ENCODE results near the gene EVI5. TPM values are rescaled to one million over a fixed set of nuclear protein-coding genes. Genes with fewer than 3 reads are reported as not detected.

The EVI5 gene
- polyA plus RNA-seq, 1 experiment: 28.5 TPM

GRCh38 chr1:92554216-92554615, 230.7 kb downstream of the EVI5 start:
- CTCF ChIA-PET: interaction anchor here (0.6 kb wide), 1 partner anchor 34 kb away, joined by 3 read pairs; no protein-coding TSS in a partner anchor
- POLR2A ChIA-PET: no interaction called here
- no peak overlapping the region for H3K4me3 ChIP-seq (ENCODE audit: low read depth, low read length)
- H3K27me3 ChIP-seq (ENCODE audit: control insufficient read depth, insufficient read depth, low read length): no peaks in the 10 kb centered on the region
- TF ChIP-seq, protein P1, sequence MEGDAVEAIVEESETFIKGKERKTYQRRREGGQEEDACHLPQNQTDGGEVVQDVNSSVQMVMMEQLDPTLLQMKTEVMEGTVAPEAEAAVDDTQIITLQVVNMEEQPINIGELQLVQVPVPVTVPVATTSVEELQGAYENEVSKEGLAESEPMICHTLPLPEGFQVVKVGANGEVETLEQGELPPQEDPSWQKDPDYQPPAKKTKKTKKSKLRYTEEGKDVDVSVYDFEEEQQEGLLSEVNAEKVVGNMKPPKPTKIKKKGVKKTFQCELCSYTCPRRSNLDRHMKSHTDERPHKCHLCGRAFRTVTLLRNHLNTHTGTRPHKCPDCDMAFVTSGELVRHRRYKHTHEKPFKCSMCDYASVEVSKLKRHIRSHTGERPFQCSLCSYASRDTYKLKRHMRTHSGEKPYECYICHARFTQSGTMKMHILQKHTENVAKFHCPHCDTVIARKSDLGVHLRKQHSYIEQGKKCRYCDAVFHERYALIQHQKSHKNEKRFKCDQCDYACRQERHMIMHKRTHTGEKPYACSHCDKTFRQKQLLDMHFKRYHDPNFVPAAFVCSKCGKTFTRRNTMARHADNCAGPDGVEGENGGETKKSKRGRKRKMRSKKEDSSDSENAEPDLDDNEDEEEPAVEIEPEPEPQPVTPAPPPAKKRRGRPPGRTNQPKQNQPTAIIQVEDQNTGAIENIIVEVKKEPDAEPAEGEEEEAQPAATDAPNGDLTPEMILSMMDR (IDR thresholded peaks at IDR 0.05; ENCODE audit: low read depth, low read length): no peak
- DNase-seq (ENCODE audit: low read depth, low spot score): no peak
- no peak overlapping the region for H3K27ac ChIP-seq (ENCODE audit: low read depth, low read length)
- no peaks in the 10 kb centered on the region for H3K9me3 ChIP-seq (ENCODE audit: control insufficient read depth, insufficient read depth, low read length)

- no peaks in the 10 kb centered on the region for H3K27me3 ChIP-seq (ENCODE audit: control insufficient read depth, insufficient read depth, low read length)
- TF ChIP-seq, protein P1 (IDR thresholded peaks at IDR 0.05; ENCODE audit: low read depth, low read length): no peak
- ChIA-PET POLR2A (no interaction called here), CTCF (interaction anchor here (0.9 kb wide), 1 partner anchor 243 kb away, joined by 3 read pairs; no protein-coding TSS in a partner anchor)
- no peak for DNase-seq (ENCODE audit: low read depth, low spot score)
- H3K9me3 ChIP-seq (ENCODE audit: control insufficient read depth, insufficient read depth, low read length): no peaks in the 10 kb centered on the region
- no peak overlapping the region for H3K27ac ChIP-seq (ENCODE audit: low read depth, low read length)
- no peak overlapping the region for H3K4me3 ChIP-seq (ENCODE audit: low read depth, low read length)
Measured at GRCh38 chr1:92551916-92552315, 233.0 kb downstream of the EVI5 start.

- H3K4me3 ChIP-seq (ENCODE audit: low read depth, low read length): no peak overlapping the region
- TF ChIP-seq, protein P1 (IDR thresholded peaks at IDR 0.05; ENCODE audit: low read depth, low read length): no peak
- ChIA-PET POLR2A (interaction anchor here (0.5 kb wide), 1 partner anchor 11 kb away, joined by 3 read pairs; no protein-coding TSS in a partner anchor), CTCF (no interaction called here)
- H3K27me3 ChIP-seq (ENCODE audit: control insufficient read depth, insufficient read depth, low read length): no peaks in the 10 kb centered on the region
- no peak for DNase-seq (ENCODE audit: low read depth, low spot score)
- no peak overlapping the region for H3K27ac ChIP-seq (ENCODE audit: low read depth, low read length)
- H3K9me3 ChIP-seq (ENCODE audit: control insufficient read depth, insufficient read depth, low read length): no peaks in the 10 kb centered on the region
Measured at GRCh38 chr1:92544756-92545165, 240.1 kb downstream of the EVI5 start.

- POLR2A ChIA-PET: no interaction called here
- H3K9me3 ChIP-seq (ENCODE audit: control insufficient read depth, insufficient read depth, low read length): no peaks in the 10 kb centered on the region
Measured at GRCh38 chr1:92543131-92544055, 241.5 kb downstream of the EVI5 start.

More at GRCh38 chr1:92543131-92544055, 241.5 kb downstream of the EVI5 start:
- no peak overlapping the region for H3K4me3 ChIP-seq (ENCODE audit: low read depth, low read length)
- CTCF ChIA-PET: no interaction called here
- DNase-seq (ENCODE audit: low read depth, low spot score): no peak
- TF ChIP-seq, protein P1 (IDR thresholded peaks at IDR 0.05; ENCODE audit: low read depth, low read length): no peak
- H3K27me3 ChIP-seq (ENCODE audit: control insufficient read depth, insufficient read depth, low read length): no peaks in the 10 kb centered on the region
- H3K27ac ChIP-seq (ENCODE audit: low read depth, low read length): no peak overlapping the region
